ENCODE data around the gene S100A13. TPM values are rescaled to one million over a fixed set of nuclear protein-coding genes. Genes with fewer than 3 reads are reported as not detected.

Gene S100A13
- total and polyA plus RNA-seq, 10 of the 15 experiments (the other 5 are each of a cell fraction or from before 2014, with no cell fraction given), result 5.7 to 30.9 (median 9.1) TPM

DNA sequence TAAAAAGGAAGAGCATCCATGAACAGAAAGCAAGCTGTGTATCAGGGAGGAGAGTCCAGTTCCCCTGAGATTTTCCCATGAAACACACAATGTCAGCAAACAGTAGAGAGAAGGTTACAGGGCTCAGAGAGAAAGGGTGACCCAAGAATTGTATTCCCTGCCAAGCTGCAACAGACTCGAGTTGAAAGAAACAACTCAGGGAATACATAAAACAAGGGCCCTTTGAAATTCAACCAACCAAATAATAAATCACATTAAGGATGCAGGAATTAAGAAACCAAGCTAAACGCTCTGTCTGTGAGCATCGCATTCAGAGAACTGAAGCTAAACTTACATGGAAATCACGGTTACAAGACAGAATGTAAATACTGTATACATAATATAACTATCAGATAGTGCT is 34.6 kb downstream of the S100A13 start:
- Histone ChIP-seq H3K4me3 (no peak overlapping the region), H3K9ac (ENCODE audit: control insufficient read depth, insufficient read depth, low read length) (no peak overlapping the region), H3K36me3 (ENCODE audit: control insufficient read depth in 2 of 2, insufficient read depth in 2 of 2, low read length in 1 of 2) (no peaks in the 10 kb centered on the region), H3K4me2 (ENCODE audit: control insufficient read depth, insufficient read depth) (no peak overlapping the region), H3K27ac (ENCODE audit: control insufficient read depth, insufficient read depth) (no peak overlapping the region), H3K9me3 (replicated peaks; ENCODE audit: control insufficient read depth, insufficient read depth, low read length) (no peaks in the 10 kb centered on the region), H2AFZ (ENCODE audit: control insufficient read depth, low read depth, low read length) (no peak overlapping the region), H3K4me1 (ENCODE audit: control insufficient read depth, insufficient read depth, low read length) (peaks cover 7% of the 10 kb centered on the region), H4K20me1 (ENCODE audit: control insufficient read depth, insufficient read depth) (no peaks in the 10 kb centered on the region), H3K79me2 (ENCODE audit: control insufficient read depth, insufficient read depth, low read length) (no peaks in the 10 kb centered on the region), H3K27me3 (replicated peaks in 1 of 2; ENCODE audit: control insufficient read depth in 2 of 2, insufficient read depth in 2 of 2, low read length in 1 of 2) (no peaks in the 10 kb centered on the region)
- DNase-seq (ENCODE audit: low read depth, low spot score) (no peak), FAIRE-seq (no peak), ATAC-seq (no peak)
- ChIA-PET RAD21 (ENCODE audit: unreplicated experiment) (no interaction called here), CTCF (interaction anchor here (0.7 to 2.1 kb wide), 7 partner anchors 15 to 98 kb away, joined by 3 to 6 read pairs (median 3); partner anchors contain the start of genes S100A13 and S100A14), POLR2A (no interaction called here), SMC1A (ENCODE audit: uncharacterized antibody, unreplicated experiment) (interaction anchor here (1.3 to 2.3 kb wide), 5 partner anchors 15 to 247 kb away, joined by 3 to 8 read pairs (median 3); partner anchors contain the start of genes CHTOP and S100A14)
- no TSS peak for BruUV-seq (replicated peaks)
- intact Hi-C loops (cut with micrococcal nuclease; ENCODE audit: unreplicated experiment), result no loop called here
- WGBS (ENCODE audit: insufficient coverage, insufficient replicate concordance, low lambda C conversion rate, missing lambda C conversion rate), result 54% methylated on average over 4 of the region's 4 CpGs
- TF ChIP-seq SIN3A (IDR thresholded peaks at IDR 0.05; ENCODE audit: low read depth, low read length) (no peak), SUPT20H (IDR thresholded peaks at IDR 0.05; ENCODE audit: borderline replicate concordance, control insufficient read depth, low read depth, low read length) (no peak), PAX5 (IDR thresholded peaks at IDR 0.05; ENCODE audit: borderline replicate concordance, low read depth, low read length) (no peak), PBX3 (IDR thresholded peaks at IDR 0.05; ENCODE audit: insufficient replicate concordance, low read depth, low read length) (no peak), HCFC1 (IDR thresholded peaks at IDR 0.05; ENCODE audit: low read length) (no peak), CREM (IDR thresholded peaks at IDR 0.05; ENCODE audit: low read depth) (no peak), CBX5 (IDR thresholded peaks at IDR 0.05; ENCODE audit: low read depth) (no peak), CHD1 (IDR thresholded peaks at IDR 0.05; ENCODE audit: low read depth, low read length) (no peak), CEBPB (IDR thresholded peaks at IDR 0.05; ENCODE audit: borderline replicate concordance in 1 of 2, low read depth in 2 of 2, low read length in 2 of 2) (no peak), ZNF687 (IDR thresholded peaks at IDR 0.05) (no peak), SRF (IDR thresholded peaks at IDR 0.05; ENCODE audit: low read depth in 2 of 2, low read length in 2 of 2) (no peak), ESRRA (IDR thresholded peaks at IDR 0.05; ENCODE audit: low read length) (no peak), JUND (IDR thresholded peaks at IDR 0.05; ENCODE audit: low read depth, low read length) (no peak), DPF2 (IDR thresholded peaks at IDR 0.05) (no peak)
- TF ChIP-seq, protein P1, sequence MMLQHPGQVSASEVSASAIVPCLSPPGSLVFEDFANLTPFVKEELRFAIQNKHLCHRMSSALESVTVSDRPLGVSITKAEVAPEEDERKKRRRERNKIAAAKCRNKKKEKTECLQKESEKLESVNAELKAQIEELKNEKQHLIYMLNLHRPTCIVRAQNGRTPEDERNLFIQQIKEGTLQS (IDR thresholded peaks at IDR 0.05; ENCODE audit: borderline replicate concordance, extremely low read depth, low read depth, low read length), result no peak
- in situ Hi-C loops (cut with MboI), result no loop called here
